HEK293 (cell line): Measurements from ENCODE around the gene TBC1D17.

Experiments
- CTCF ChIP-seq: fragments of 450-650 bp; formaldehyde crosslinking; IDR thresholded peaks from 2 replicates; pipeline ENCODE4 v1.5.1; 2016; ENCODE audit warnings: missing biosample characterization, missing genetic modification characterization
- ELK4 ChIP-seq: IDR thresholded peaks from 2 replicates; pipeline ENCODE4 v1.6.1; 2011; ENCODE audit warnings: mild to moderate bottlenecking, low read depth, low read length, borderline replicate concordance
- KLF17 ChIP-seq: fragments of 450-650 bp; formaldehyde crosslinking; IDR thresholded peaks from 2 replicates; pipeline ENCODE4 v1.5.1; 2016; ENCODE audit warnings: missing biosample characterization, missing genetic modification characterization
- SCRT2 ChIP-seq: fragments of 450-650 bp; formaldehyde crosslinking; IDR thresholded peaks from 2 replicates; pipeline ENCODE4 v1.5.1; 2016; ENCODE audit warnings: missing biosample characterization, missing genetic modification characterization
- ZBTB8A ChIP-seq: fragments of 450-650 bp; formaldehyde crosslinking; IDR thresholded peaks from 2 replicates; pipeline ENCODE4 v1.5.1; 2016; ENCODE audit warnings: missing biosample characterization, missing genetic modification characterization
- ZNF174 ChIP-seq: fragments of 450-650 bp; formaldehyde crosslinking; IDR thresholded peaks from 2 replicates; pipeline ENCODE4 v1.5.0; 2017; ENCODE audit warnings: missing biosample characterization, mild to moderate bottlenecking, missing genetic modification characterization
- ZNF488 ChIP-seq: fragments of 450-650 bp; formaldehyde crosslinking; IDR thresholded peaks from 2 replicates; pipeline ENCODE4 v1.5.1; 2016; ENCODE audit warnings: missing biosample characterization, missing genetic modification characterization
- ZNF513 ChIP-seq: fragments of 450-650 bp; IDR thresholded peaks from 2 replicates; pipeline ENCODE4 v1.5.1; 2018; ENCODE audit warnings: missing biosample characterization, missing genetic modification characterization
- ZNF660 ChIP-seq: fragments of 450-650 bp; IDR thresholded peaks from 2 replicates; pipeline ENCODE4 v1.5.1; 2018; ENCODE audit warnings: missing biosample characterization, mild to moderate bottlenecking, missing genetic modification characterization

GRCh38 chr19:49849433-49850220 is 27.9 kb upstream of the TBC1D17 start:
- no peak for TF ChIP-seq CTCF (tag by site-specific recombination)
- peak; percentile 88 for TF ChIP-seq SCRT2 (tag by site-specific recombination)
- no peak for TF ChIP-seq ZBTB8A (tag by site-specific recombination)
- no peak for TF ChIP-seq ZNF174 (tag by site-specific recombination)
- no peak for TF ChIP-seq ZNF488 (tag by site-specific recombination)
- TF ChIP-seq ELK4: no peak
- no peak for TF ChIP-seq ZNF513 (tag by site-specific recombination)
- TF ChIP-seq ZNF660: no peak
- no peak for TF ChIP-seq KLF17 (tag by site-specific recombination)
